GM21529 (cell line): ENCODE results near the gene COL26A1.
"Not testable (repeated sequence)": the region's sequence is repeated elsewhere in the genome, so short reads cannot be mapped to it uniquely, and the experiment has no call there.

Experiments
- ATAC-seq: cut with Tn5 transposase; IDR thresholded peaks from one replicate; pipeline ENCODE4 v1.9.1; 2021; ENCODE audit not compliant: unreplicated experiment

The COL26A1 gene

GRCh38 chr7:101488826-101489572, 126.3 kb downstream of the COL26A1 start:
- ATAC-seq, result no peak

- not testable (repeated sequence) for ATAC-seq
These were observed 127.8 kb downstream of the COL26A1 start for GRCh38 chr7:101490439-101490838.

- not testable (repeated sequence) for ATAC-seq
These were observed 128.8 kb downstream of the COL26A1 start for GRCh38 chr7:101491442-101491841.

- ATAC-seq, result no peak
These were observed 132.1 kb downstream of the COL26A1 start for GRCh38 chr7:101494602-101495329.

- no peak for ATAC-seq
These were observed 133.3 kb downstream of the COL26A1 start for GRCh38 chr7:101496017-101496416.

- no peak for ATAC-seq
These were observed 138.7 kb downstream of the COL26A1 start for GRCh38 chr7:101501351-101501750.

GRCh38 chr7:101502466-101503098, 139.9 kb downstream of the COL26A1 start:
- no peak for ATAC-seq

- ATAC-seq, result not testable (repeated sequence)
These were observed 142.8 kb downstream of the COL26A1 start for GRCh38 chr7:101505510-101505909.

GRCh38 chr7:101506531-101506930, 143.9 kb downstream of the COL26A1 start:
- no peak for ATAC-seq

GRCh38 chr7:101507327-101507726, 144.7 kb downstream of the COL26A1 start:
- no peak for ATAC-seq

- no peak for ATAC-seq
These were observed 145.1 kb downstream of the COL26A1 start for GRCh38 chr7:101507791-101508252.

GRCh38 chr7:101510297-101510696, 147.6 kb downstream of the COL26A1 start:
- ATAC-seq, result no peak

- no peak for ATAC-seq
These were observed 149.3 kb downstream of the COL26A1 start for GRCh38 chr7:101511965-101512364.

- no peak for ATAC-seq
These were observed 154.2 kb downstream of the COL26A1 start for GRCh38 chr7:101516851-101517250.

- ATAC-seq, result no peak
These were observed 154.6 kb downstream of the COL26A1 start for GRCh38 chr7:101517304-101517703.

GRCh38 chr7:101518336-101518735, 155.7 kb downstream of the COL26A1 start:
- no peak for ATAC-seq

GRCh38 chr7:101519324-101520023, 156.8 kb downstream of the COL26A1 start:
- no peak for ATAC-seq

- no peak for ATAC-seq
These were observed 158.8 kb downstream of the COL26A1 start for GRCh38 chr7:101521430-101521925.

GRCh38 chr7:101522021-101522420, 159.3 kb downstream of the COL26A1 start:
- ATAC-seq, result no peak

- no peak for ATAC-seq
These were observed 165.4 kb downstream of the COL26A1 start for GRCh38 chr7:101527844-101528667.
